Heart left ventricle (tissue), 13 donors: ENCODE data around the gene CYB561.

Source experiments
- POLR2A ChIP-seq, 2 donors: fragments of 450-650 bp; IDR thresholded peaks; one replicate each; pipeline ENCODE4 v1.6.1; 2017; ENCODE audit warnings: antibody characterized with exemption in 2 of 2, mild to moderate bottlenecking in 2 of 2, moderate library complexity in 2 of 2
- TF ChIP-seq, protein P1 (sequence below), 12 donors: fragments of 200-600 bp; sonication (generic) in 4 of 12; IDR thresholded peaks; one replicate each; pipeline versions ENCODE4 v1.5.0 to v1.8.0; 2018 to 2022; ENCODE audit warnings: antibody characterized with exemption in 12 of 12, mild to moderate bottlenecking in 5 of 12
- donor health status: ischemic (EF 13 %, LVEDD 7.1; RV severe dilation, severe dysfunction).
- donor health status: DM: no; HTN: yes; CAD: no.
- donor health status: DM: no; HTN: no; CAD: no.
- donor health status: ischemic (EF 25% LVEDD 6.9; RV normal size, moderate dysfunction).
- donor health status: ischemic (EF 25% LVEDD 5.7; RV mildly dilated, moderate dysfunction).
- donor health status: ischemic (EF 35%, LVEDD 5.7; RV mildly dilated, moderate dysfunction).
- donor health status: nonischemic (EF 11% LVEDD 7.7; RV severe dilation, severe dysfunction).
- donor health status: DM: yes; HTN: yes; CAD: no.
- donor health status: PGD.
- donor health status: ischemic (EF 29% LVEDD 5.4; RV normal size, mild dysfunction).
- donor health status: nonischemic (EF 23%, LVEDD 6.1; RV moderate dilation, normal function).

DNA sequence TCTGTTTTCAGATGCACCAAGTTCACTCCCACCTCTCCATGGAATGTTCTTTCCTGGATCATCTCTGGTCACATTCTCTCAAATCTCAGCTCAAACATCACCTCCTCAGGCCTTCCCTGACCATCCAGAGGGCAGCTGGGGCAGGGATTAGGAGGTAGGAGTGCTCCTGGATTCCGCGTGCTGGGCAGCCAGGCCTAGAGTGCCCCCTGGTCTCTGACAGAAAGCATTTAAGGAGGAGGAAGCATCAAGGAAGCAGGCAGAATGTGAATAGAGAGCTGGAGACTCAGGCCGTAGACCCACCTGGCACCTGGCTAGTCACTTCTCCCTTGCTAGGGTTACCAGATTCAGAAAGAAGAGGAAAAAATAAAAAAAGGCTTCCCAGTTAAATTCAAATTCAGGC, 2.5 kb upstream of the CYB561 start:
- TF ChIP-seq POLR2A (IDR thresholded peaks at IDR 0.05) = no peak
- TF ChIP-seq, protein P1, sequence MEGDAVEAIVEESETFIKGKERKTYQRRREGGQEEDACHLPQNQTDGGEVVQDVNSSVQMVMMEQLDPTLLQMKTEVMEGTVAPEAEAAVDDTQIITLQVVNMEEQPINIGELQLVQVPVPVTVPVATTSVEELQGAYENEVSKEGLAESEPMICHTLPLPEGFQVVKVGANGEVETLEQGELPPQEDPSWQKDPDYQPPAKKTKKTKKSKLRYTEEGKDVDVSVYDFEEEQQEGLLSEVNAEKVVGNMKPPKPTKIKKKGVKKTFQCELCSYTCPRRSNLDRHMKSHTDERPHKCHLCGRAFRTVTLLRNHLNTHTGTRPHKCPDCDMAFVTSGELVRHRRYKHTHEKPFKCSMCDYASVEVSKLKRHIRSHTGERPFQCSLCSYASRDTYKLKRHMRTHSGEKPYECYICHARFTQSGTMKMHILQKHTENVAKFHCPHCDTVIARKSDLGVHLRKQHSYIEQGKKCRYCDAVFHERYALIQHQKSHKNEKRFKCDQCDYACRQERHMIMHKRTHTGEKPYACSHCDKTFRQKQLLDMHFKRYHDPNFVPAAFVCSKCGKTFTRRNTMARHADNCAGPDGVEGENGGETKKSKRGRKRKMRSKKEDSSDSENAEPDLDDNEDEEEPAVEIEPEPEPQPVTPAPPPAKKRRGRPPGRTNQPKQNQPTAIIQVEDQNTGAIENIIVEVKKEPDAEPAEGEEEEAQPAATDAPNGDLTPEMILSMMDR (IDR thresholded peaks at IDR 0.05) = no peak
